ENCODE measurements around the gene KCNJ9. TPM values are rescaled to one million over a fixed set of nuclear protein-coding genes. Genes with fewer than 3 reads are reported as not detected.
A peak's percentile ranks its signal among the peaks of the same experiment; 100 is the strongest.

KCNJ9 gene
- total and polyA plus RNA-seq, 5 donors from 2014 or later: 0.05 to 0.25 TPM; not detected in 3

DNA sequence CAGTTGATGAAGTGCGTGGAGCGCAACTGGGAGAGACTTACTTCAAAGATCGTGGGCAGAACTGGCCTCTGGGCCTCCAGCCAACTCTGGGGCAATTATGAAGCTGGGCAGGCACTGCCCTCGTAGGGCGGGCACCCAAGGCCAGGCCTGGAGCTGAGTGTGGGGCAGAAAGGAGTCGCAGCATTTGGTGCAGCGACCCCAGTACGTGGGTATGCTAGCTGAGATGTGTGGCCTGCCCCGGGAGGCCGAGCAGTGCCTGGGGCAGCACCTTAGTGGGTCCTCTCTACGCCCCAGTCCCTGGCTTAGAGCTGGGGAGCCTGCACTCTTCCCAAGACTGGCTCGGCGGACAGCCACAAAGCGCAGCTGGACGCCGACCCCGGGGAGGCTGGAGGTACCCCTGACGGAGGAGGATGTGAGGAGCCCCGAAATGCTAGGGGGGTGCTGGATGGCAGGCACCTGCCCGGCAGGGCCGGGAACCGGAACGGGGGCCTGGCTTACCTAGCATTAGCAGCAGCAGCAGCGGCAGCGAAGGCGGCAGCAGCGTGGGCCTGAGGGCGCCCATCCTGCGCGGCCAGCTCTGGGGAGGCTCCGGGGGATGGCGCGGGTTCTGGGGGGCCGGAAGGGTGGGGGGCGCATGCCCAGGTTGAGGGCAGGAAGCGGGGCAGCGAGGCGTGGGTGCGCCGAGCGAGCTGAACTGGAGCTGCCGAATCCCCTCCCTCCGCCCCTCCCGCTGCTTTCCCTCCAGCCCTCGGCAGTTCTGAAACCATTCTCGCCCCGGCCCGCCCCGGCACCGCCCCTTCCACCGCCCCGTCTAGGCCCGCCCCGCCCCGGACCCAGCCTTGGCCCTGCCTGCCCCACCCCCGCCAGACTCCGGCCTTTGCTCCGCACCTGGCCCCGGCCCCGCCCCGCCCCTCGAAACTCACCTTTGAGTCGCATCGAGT, 16.8 kb downstream of the KCNJ9 start, which contains the start of gene IGSF8:
Gene IGSF8, minus strand, starts transcription at position 709 of the 941 bp plus-strand sequence. Its CDS starts 147 bp downstream, at position 562.
- peak; percentile 90 to 96 (median 91) for DNase-seq
- H3K27me3 Mint-ChIP-seq: peaks cover 7% of the 10 kb centered on the region
- Histone ChIP-seq H3K36me3 (ENCODE audit: control insufficient read depth, insufficient read depth, low read length) (peaks cover 22% of the 10 kb centered on the region), H3K9me3 (ENCODE audit: control insufficient read depth in 2 of 2, low read length in 2 of 2) (no peaks in the 10 kb centered on the region), H3K4me3 (ENCODE audit: low read depth, low read length) (peak within 1 kb of the TSS; percentile 85), H3K27me3 (ENCODE audit: control insufficient read depth, insufficient read depth, low read length) (no peaks in the 10 kb centered on the region), H3K27ac (ENCODE audit: insufficient read depth, low read length, poor library complexity, severe bottlenecking) (peak within 1 kb of the TSS; percentile 96), H3K4me1 (ENCODE audit: control insufficient read depth, insufficient read depth, low read length, poor library complexity, severe bottlenecking) (peaks cover 52% of the 10 kb centered on the region)
- H3K36me3 Mint-ChIP-seq: peaks cover 3% of the 10 kb centered on the region
- H3K4me1 Mint-ChIP-seq: peaks cover 15 to 66% (median 35%) of the 10 kb centered on the region in 4 donors
- H3K4me3 Mint-ChIP-seq: peak within 1 kb of the TSS; percentile 87 to 96 (median 92)
- peaks cover 0 to 2% (median 0%) of the 10 kb centered on the region in 7 donors for H3K9me3 Mint-ChIP-seq
- peak; percentile 64 to 68 for ATAC-seq (ENCODE audit: low read depth in 2 of 2)
- peak within 1 kb of the TSS; percentile 91 to 95 (median 95) for H3K27ac Mint-ChIP-seq

GRCh38 chr1:160098852-160099561, 17.7 kb downstream of the KCNJ9 start:
- H3K4me3 Mint-ChIP-seq: peak overlapping the region; percentile 55 to 89 (median 84)
- Histone ChIP-seq H3K27me3 (ENCODE audit: control insufficient read depth, insufficient read depth, low read length) (no peaks in the 10 kb centered on the region), H3K4me1 (ENCODE audit: control insufficient read depth, insufficient read depth, low read length, poor library complexity, severe bottlenecking) (peaks cover 52% of the 10 kb centered on the region)

GRCh38 chr1:160099716-160100375, 18.5 kb downstream of the KCNJ9 start:
- Histone ChIP-seq H3K27me3 (ENCODE audit: control insufficient read depth, insufficient read depth, low read length) (no peaks in the 10 kb centered on the region), H3K9me3 (ENCODE audit: control insufficient read depth in 2 of 2, low read length in 2 of 2) (no peaks in the 10 kb centered on the region), H3K36me3 (ENCODE audit: control insufficient read depth, insufficient read depth, low read length) (peaks cover 6% of the 10 kb centered on the region), H3K27ac (ENCODE audit: insufficient read depth, low read length, poor library complexity, severe bottlenecking) (peak overlapping the region; percentile 96), H3K4me3 (ENCODE audit: low read depth, low read length) (no peak overlapping the region), H3K4me1 (ENCODE audit: control insufficient read depth, insufficient read depth, low read length, poor library complexity, severe bottlenecking) (peaks cover 52% of the 10 kb centered on the region)
- Mint-ChIP-seq H3K9me3 (peaks cover 0 to 2% (median 0%) of the 10 kb centered on the region in 7 donors), H3K36me3 (no peaks in the 10 kb centered on the region), H3K27ac (peak overlapping the region; percentile 91 to 97 (median 91)), H3K4me3 (peak overlapping the region; percentile 55 to 89 (median 84)), H3K27me3 (peaks cover 7% of the 10 kb centered on the region), H3K4me1 (peaks cover 15 to 51% (median 34%) of the 10 kb centered on the region in 4 donors)
- no peak for ATAC-seq (ENCODE audit: low read depth in 2 of 2)
- DNase-seq: no peak

More at GRCh38 chr1:160098852-160099561, 17.7 kb downstream of the KCNJ9 start:
- H3K27me3 Mint-ChIP-seq: peaks cover 7% of the 10 kb centered on the region
- ATAC-seq (ENCODE audit: low read depth in 2 of 2): peak; percentile 84 to 87
- peaks cover 14% of the 10 kb centered on the region for H3K36me3 ChIP-seq (ENCODE audit: control insufficient read depth, insufficient read depth, low read length)
- H3K9me3 Mint-ChIP-seq: peaks cover 0 to 2% (median 0%) of the 10 kb centered on the region in 7 donors
- H3K27ac Mint-ChIP-seq: peak overlapping the region; percentile 90 to 95 (median 91)
- peaks cover 15 to 60% (median 34%) of the 10 kb centered on the region in 4 donors for H3K4me1 Mint-ChIP-seq
- H3K4me3 ChIP-seq (ENCODE audit: low read depth, low read length): peak overlapping the region; percentile 79
- no peaks in the 10 kb centered on the region for H3K9me3 ChIP-seq (ENCODE audit: control insufficient read depth in 2 of 2, low read length in 2 of 2)
- no peaks in the 10 kb centered on the region for H3K36me3 Mint-ChIP-seq
- peak; percentile 95 to 98 (median 95) for DNase-seq
- H3K27ac ChIP-seq (ENCODE audit: insufficient read depth, low read length, poor library complexity, severe bottlenecking): peak overlapping the region; percentile 96

DNA sequence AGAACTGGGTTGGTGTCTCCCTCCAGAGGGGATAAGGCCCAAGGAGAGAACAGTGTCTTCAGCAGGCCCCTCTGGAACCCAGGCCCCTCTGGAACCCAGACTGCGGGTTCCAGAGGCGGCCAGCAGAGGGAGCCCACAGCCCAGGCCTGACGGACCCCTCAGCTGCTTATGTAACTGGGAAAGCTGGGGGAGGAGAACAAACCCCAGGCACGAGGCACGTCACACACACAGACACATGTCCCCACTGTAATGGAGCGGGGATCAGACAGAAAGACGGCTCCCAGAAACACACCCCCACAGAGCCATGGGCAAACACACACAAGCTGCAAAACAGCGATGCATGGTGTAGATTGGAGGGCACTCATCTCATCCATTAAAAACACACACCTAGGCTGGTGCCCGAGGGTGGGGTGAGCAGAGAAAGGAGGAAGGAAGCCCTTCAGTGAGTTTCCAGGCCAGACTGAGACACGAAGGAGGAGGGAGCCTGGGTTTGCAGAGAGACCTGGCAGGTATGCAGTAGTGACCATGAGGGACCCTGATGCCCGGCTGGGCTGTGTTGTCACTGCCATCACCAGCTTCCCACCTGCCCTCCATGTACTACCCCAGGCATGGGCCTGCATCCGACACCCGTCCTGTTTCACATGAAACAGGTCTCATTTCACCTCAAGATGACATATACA, 19.8 kb downstream of the KCNJ9 start:
- Histone ChIP-seq H3K36me3 (ENCODE audit: control insufficient read depth, insufficient read depth, low read length) (no peaks in the 10 kb centered on the region), H3K9me3 (ENCODE audit: control insufficient read depth in 2 of 2, low read length in 2 of 2) (no peaks in the 10 kb centered on the region), H3K27me3 (ENCODE audit: control insufficient read depth, insufficient read depth, low read length) (no peaks in the 10 kb centered on the region), H3K27ac (ENCODE audit: insufficient read depth, low read length, poor library complexity, severe bottlenecking) (peak overlapping the region; percentile 72), H3K4me1 (ENCODE audit: control insufficient read depth, insufficient read depth, low read length, poor library complexity, severe bottlenecking) (peaks cover 42% of the 10 kb centered on the region), H3K4me3 (ENCODE audit: low read depth, low read length) (no peak overlapping the region)
- peaks cover 7% of the 10 kb centered on the region for H3K27me3 Mint-ChIP-seq
- H3K4me3 Mint-ChIP-seq: peak overlapping the region; percentile 30 to 75 (median 62)
- H3K36me3 Mint-ChIP-seq: no peaks in the 10 kb centered on the region
- peaks cover 15 to 40% (median 28%) of the 10 kb centered on the region in 4 donors for H3K4me1 Mint-ChIP-seq
- peak; percentile 68 to 75 (median 73) for DNase-seq
- H3K9me3 Mint-ChIP-seq: peaks cover 0 to 2% (median 0%) of the 10 kb centered on the region in 7 donors
- ATAC-seq (ENCODE audit: low read depth in 2 of 2): peak in 1 of 2 donors; percentile 8
- peak overlapping the region; percentile 84 to 97 (median 91) for H3K27ac Mint-ChIP-seq

GRCh38 chr1:160101717-160102522, 20.6 kb downstream of the KCNJ9 start:
- H3K27ac ChIP-seq (ENCODE audit: insufficient read depth, low read length, poor library complexity, severe bottlenecking): peak overlapping the region; percentile 72
- ATAC-seq (ENCODE audit: low read depth in 2 of 2) (no peak), DNase-seq (no peak)
- peak overlapping the region in 1 of 4 donors; percentile 30 for H3K4me3 Mint-ChIP-seq
- H3K4me1 Mint-ChIP-seq: peaks cover 14 to 32% (median 23%) of the 10 kb centered on the region in 4 donors
- H3K4me1 ChIP-seq (ENCODE audit: control insufficient read depth, insufficient read depth, low read length, poor library complexity, severe bottlenecking): peaks cover 35% of the 10 kb centered on the region
- peak overlapping the region; percentile 83 to 97 (median 91) for H3K27ac Mint-ChIP-seq
- peaks cover 11% of the 10 kb centered on the region for H3K27me3 Mint-ChIP-seq
- H3K9me3 ChIP-seq (ENCODE audit: control insufficient read depth in 2 of 2, low read length in 2 of 2): no peaks in the 10 kb centered on the region
- H3K9me3 Mint-ChIP-seq: peaks cover 0 to 2% (median 0%) of the 10 kb centered on the region in 7 donors
- H3K27me3 ChIP-seq (ENCODE audit: control insufficient read depth, insufficient read depth, low read length): no peaks in the 10 kb centered on the region
- H3K4me3 ChIP-seq (ENCODE audit: low read depth, low read length): no peak overlapping the region
- no peaks in the 10 kb centered on the region for H3K36me3 ChIP-seq (ENCODE audit: control insufficient read depth, insufficient read depth, low read length)
- H3K36me3 Mint-ChIP-seq: no peaks in the 10 kb centered on the region

GRCh38 chr1:160103658-160104408, 22.5 kb downstream of the KCNJ9 start:
- Mint-ChIP-seq H3K4me1 (peaks cover 7 to 23% (median 18%) of the 10 kb centered on the region in 4 donors), H3K36me3 (no peaks in the 10 kb centered on the region), H3K9me3 (no peaks in the 10 kb centered on the region), H3K4me3 (peak overlapping the region in 1 of 4 donors; percentile 39), H3K27ac (peak overlapping the region in 2 of 3 donors; percentile 22 to 63), H3K27me3 (peaks cover 10% of the 10 kb centered on the region)
- Histone ChIP-seq H3K27ac (ENCODE audit: insufficient read depth, low read length, poor library complexity, severe bottlenecking) (no peak overlapping the region), H3K9me3 (ENCODE audit: control insufficient read depth in 2 of 2, low read length in 2 of 2) (no peaks in the 10 kb centered on the region), H3K4me1 (ENCODE audit: control insufficient read depth, insufficient read depth, low read length, poor library complexity, severe bottlenecking) (peaks cover 22% of the 10 kb centered on the region), H3K27me3 (ENCODE audit: control insufficient read depth, insufficient read depth, low read length) (no peaks in the 10 kb centered on the region), H3K36me3 (ENCODE audit: control insufficient read depth, insufficient read depth, low read length) (no peaks in the 10 kb centered on the region), H3K4me3 (ENCODE audit: low read depth, low read length) (no peak overlapping the region)
- DNase-seq (no peak), ATAC-seq (ENCODE audit: low read depth in 2 of 2) (no peak)

Measured in CD4-positive, CD25-positive, alpha-beta regulatory T cell (primary cell).